ENCODE results near the gene OTUD3.

OTUD3 gene

DNA sequence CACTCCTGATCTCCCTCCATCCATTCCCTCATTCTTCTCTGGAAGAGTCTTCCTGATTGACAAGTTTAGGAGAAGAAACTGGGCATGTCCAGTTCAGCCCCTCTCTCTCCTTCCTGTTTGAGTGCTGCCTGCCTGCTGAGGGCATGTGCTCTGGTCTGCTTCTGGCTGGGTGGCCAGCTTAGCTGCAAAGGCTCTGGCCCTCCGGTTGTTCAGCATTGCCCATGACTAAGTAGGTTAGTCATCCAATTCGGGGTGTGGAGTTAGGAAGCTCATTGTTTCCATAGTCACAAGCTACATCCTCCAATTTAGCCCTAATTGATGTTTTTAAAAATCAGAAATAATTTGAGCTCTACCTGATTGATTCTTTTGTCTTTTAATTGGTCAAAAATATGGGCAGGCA lies 66.8 kb downstream of the OTUD3 start:
- TF ChIP-seq SPI1 (IDR thresholded peaks at IDR 0.05; ENCODE audit: borderline replicate concordance, low read depth) (no peak), GABPA (IDR thresholded peaks at IDR 0.05; ENCODE audit: low read depth) (no peak), POLR2AphosphoS5 (IDR thresholded peaks at IDR 0.05; ENCODE audit: low read depth) (no peak)
- TF ChIP-seq, protein P1, sequence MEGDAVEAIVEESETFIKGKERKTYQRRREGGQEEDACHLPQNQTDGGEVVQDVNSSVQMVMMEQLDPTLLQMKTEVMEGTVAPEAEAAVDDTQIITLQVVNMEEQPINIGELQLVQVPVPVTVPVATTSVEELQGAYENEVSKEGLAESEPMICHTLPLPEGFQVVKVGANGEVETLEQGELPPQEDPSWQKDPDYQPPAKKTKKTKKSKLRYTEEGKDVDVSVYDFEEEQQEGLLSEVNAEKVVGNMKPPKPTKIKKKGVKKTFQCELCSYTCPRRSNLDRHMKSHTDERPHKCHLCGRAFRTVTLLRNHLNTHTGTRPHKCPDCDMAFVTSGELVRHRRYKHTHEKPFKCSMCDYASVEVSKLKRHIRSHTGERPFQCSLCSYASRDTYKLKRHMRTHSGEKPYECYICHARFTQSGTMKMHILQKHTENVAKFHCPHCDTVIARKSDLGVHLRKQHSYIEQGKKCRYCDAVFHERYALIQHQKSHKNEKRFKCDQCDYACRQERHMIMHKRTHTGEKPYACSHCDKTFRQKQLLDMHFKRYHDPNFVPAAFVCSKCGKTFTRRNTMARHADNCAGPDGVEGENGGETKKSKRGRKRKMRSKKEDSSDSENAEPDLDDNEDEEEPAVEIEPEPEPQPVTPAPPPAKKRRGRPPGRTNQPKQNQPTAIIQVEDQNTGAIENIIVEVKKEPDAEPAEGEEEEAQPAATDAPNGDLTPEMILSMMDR (IDR thresholded peaks at IDR 0.05; ENCODE audit: insufficient read depth, low read length): no peak
- TF ChIP-seq, protein P2, sequence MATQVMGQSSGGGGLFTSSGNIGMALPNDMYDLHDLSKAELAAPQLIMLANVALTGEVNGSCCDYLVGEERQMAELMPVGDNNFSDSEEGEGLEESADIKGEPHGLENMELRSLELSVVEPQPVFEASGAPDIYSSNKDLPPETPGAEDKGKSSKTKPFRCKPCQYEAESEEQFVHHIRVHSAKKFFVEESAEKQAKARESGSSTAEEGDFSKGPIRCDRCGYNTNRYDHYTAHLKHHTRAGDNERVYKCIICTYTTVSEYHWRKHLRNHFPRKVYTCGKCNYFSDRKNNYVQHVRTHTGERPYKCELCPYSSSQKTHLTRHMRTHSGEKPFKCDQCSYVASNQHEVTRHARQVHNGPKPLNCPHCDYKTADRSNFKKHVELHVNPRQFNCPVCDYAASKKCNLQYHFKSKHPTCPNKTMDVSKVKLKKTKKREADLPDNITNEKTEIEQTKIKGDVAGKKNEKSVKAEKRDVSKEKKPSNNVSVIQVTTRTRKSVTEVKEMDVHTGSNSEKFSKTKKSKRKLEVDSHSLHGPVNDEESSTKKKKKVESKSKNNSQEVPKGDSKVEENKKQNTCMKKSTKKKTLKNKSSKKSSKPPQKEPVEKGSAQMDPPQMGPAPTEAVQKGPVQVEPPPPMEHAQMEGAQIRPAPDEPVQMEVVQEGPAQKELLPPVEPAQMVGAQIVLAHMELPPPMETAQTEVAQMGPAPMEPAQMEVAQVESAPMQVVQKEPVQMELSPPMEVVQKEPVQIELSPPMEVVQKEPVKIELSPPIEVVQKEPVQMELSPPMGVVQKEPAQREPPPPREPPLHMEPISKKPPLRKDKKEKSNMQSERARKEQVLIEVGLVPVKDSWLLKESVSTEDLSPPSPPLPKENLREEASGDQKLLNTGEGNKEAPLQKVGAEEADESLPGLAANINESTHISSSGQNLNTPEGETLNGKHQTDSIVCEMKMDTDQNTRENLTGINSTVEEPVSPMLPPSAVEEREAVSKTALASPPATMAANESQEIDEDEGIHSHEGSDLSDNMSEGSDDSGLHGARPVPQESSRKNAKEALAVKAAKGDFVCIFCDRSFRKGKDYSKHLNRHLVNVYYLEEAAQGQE (IDR thresholded peaks at IDR 0.05; ENCODE audit: insufficient replicate concordance, low read depth): no peak
- Histone ChIP-seq H3K27me3 (ENCODE audit: insufficient read depth, poor library complexity, severe bottlenecking) (peaks cover 6% of the 10 kb centered on the region), H3K4me3 (replicated peaks; ENCODE audit: insufficient read depth, low read length) (no peak overlapping the region), H3K27ac (replicated peaks) (no peak overlapping the region)
- DNase-seq (ENCODE audit: low read depth in 1 of 2, low spot score in 1 of 2): no peak

GRCh38 chr1:19954059-19954458 lies 71.9 kb downstream of the OTUD3 start:
- TF ChIP-seq GABPA (IDR thresholded peaks at IDR 0.05; ENCODE audit: low read depth) (no peak), POLR2AphosphoS5 (IDR thresholded peaks at IDR 0.05; ENCODE audit: low read depth) (no peak)
- TF ChIP-seq, protein P2 (IDR thresholded peaks at IDR 0.05; ENCODE audit: insufficient replicate concordance, low read depth): no peak
- TF ChIP-seq, protein P1 (IDR thresholded peaks at IDR 0.05; ENCODE audit: insufficient read depth, low read length): no peak
- no peak overlapping the region for H3K4me3 ChIP-seq (replicated peaks; ENCODE audit: insufficient read depth, low read length)
- no peaks in the 10 kb centered on the region for H3K27me3 ChIP-seq (ENCODE audit: insufficient read depth, poor library complexity, severe bottlenecking)
- DNase-seq (ENCODE audit: low read depth in 1 of 2, low spot score in 1 of 2): no peak
- H3K27ac ChIP-seq (replicated peaks): no peak overlapping the region

DNA sequence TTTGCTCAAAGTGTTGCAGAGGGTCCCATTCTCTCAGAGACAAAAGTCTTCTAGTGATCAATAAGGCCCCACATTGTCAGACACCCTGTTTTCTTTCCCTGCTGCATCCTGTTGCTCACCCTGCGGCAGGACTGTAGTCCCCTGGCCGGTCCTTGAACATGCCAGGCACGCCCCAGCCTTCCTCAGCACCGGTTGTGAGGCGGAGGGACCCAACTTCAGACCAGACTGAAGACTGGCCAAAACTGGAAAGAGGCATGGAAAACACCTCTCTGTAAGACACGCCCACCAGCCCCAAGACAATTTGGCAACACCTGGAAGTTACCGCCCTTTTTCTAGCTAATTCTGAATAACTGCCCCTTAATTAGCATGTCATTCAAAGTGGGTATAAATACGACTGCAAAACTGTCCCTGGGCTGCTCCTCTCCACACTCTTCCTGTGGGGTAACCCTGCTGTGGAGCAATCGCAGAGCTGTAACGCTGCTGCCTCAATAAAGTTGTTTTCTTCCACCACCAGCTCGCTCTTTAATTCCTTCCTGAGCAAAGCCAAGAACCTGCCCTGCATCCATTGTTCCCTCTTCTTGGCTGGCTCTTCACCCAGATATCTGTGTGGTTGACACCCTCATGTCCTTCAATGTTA lies 73.5 kb downstream of the OTUD3 start:
- Histone ChIP-seq H3K4me3 (replicated peaks; ENCODE audit: insufficient read depth, low read length) (no peak overlapping the region), H3K27ac (replicated peaks) (no peak overlapping the region), H3K27me3 (ENCODE audit: insufficient read depth, poor library complexity, severe bottlenecking) (no peaks in the 10 kb centered on the region)
- no peak for TF ChIP-seq GABPA (IDR thresholded peaks at IDR 0.05; ENCODE audit: low read depth)
- TF ChIP-seq POLR2AphosphoS5 (IDR thresholded peaks at IDR 0.05; ENCODE audit: low read depth): no peak
- TF ChIP-seq, protein P2 (IDR thresholded peaks at IDR 0.05; ENCODE audit: insufficient replicate concordance, low read depth): no peak
- no peak for TF ChIP-seq SPI1 (IDR thresholded peaks at IDR 0.05; ENCODE audit: borderline replicate concordance, low read depth)
- TF ChIP-seq, protein P1 (IDR thresholded peaks at IDR 0.05; ENCODE audit: insufficient read depth, low read length): no peak
- peak in 1 of 2 experiments; percentile 50 for DNase-seq (ENCODE audit: low read depth in 1 of 2, low spot score in 1 of 2)

Measured in HL-60 (cell line).